SU-DHL-6 (cell line): ENCODE data around the gene FABP1.

Experiments used
- H2AFZ ChIP-seq: fragments of 200-600 bp; sonication (generic); 2 replicates; pipeline ENCODE4 v1.6.1; 2014; ENCODE audit warnings: low read depth, mild to moderate bottlenecking, moderate library complexity, mixed read lengths, antibody characterized with exemption, low read length; ENCODE audit not compliant: severe bottlenecking
- H3F3A ChIP-seq: fragments of 200-600 bp; shearing (Covaris generic); 2 replicates; pipeline ENCODE4 v1.6.0; 2016; ENCODE audit warnings: antibody characterized with exemption, mild to moderate bottlenecking; ENCODE audit not compliant: insufficient read depth
- H3K27ac ChIP-seq: fragments of 200-600 bp; sonication (generic); 2 replicates; pipeline ENCODE4 v1.5.1; 2016; ENCODE audit warnings: low read depth, mild to moderate bottlenecking, low read length, moderate library complexity, mixed read lengths
- H3K27me3 ChIP-seq: fragments of 200-600 bp; sonication (generic), shearing (Covaris generic); 2 replicates; pipeline ENCODE4 v1.6.0; 2014; ENCODE audit warnings: mild to moderate bottlenecking, low read length
- H3K36me3 ChIP-seq: fragments of 200-600 bp; sonication (generic); 2 replicates; pipeline ENCODE4 v1.6.1; 2014; ENCODE audit warnings: mild to moderate bottlenecking, low read length, mixed read lengths
- H3K4me2 ChIP-seq: fragments of 300-600, 200-600 bp; shearing (Covaris generic), sonication (generic); 2 replicates; pipeline ENCODE4 v1.6.0; 2014; ENCODE audit warnings: low read length, low read depth, mild to moderate bottlenecking; ENCODE audit not compliant: poor library complexity, severe bottlenecking
- H3K4me3 ChIP-seq: fragments of 200-600 bp; sonication (generic); 2 replicates; pipeline ENCODE4 v1.5.1; 2014; ENCODE audit warnings: antibody characterized with exemption, low read length, mild to moderate bottlenecking, mixed read lengths; ENCODE audit not compliant: insufficient read depth, poor library complexity, severe bottlenecking
- H3K79me2 ChIP-seq: fragments of 200-600 bp; sonication (generic); 2 replicates; pipeline ENCODE4 v1.6.1; 2014; ENCODE audit warnings: mild to moderate bottlenecking, low read length, moderate library complexity; ENCODE audit not compliant: insufficient read depth
- H3K9ac ChIP-seq: fragments of 200-600 bp; sonication (generic); 2 replicates; pipeline ENCODE4 v1.7.0; 2014; ENCODE audit warnings: mild to moderate bottlenecking, low read length
- H3K9me2 ChIP-seq: fragments of 200-600 bp; sonication (generic); replicated peaks from 2 replicates; pipeline ENCODE4 v1.6.1; 2014; ENCODE audit warnings: low read length; ENCODE audit not compliant: insufficient read depth
- H3K9me3 ChIP-seq: fragments of 200-600 bp; sonication (generic); 2 replicates; pipeline ENCODE4 v1.6.1; 2014; ENCODE audit warnings: low read length, mixed read lengths; ENCODE audit not compliant: insufficient read depth
- H4K20me1 ChIP-seq: fragments of 200-600 bp; sonication (generic); 2 replicates; pipeline ENCODE4 v1.6.1; 2014; ENCODE audit warnings: low read depth, mild to moderate bottlenecking, antibody characterized with exemption, low read length, moderate library complexity, mixed read lengths
- CTCF ChIP-seq: fragments of 200-600 bp; sonication (generic); IDR thresholded peaks from one replicate; pipeline ENCODE4 v1.5.1; 2017; ENCODE audit warnings: antibody characterized with exemption, mild to moderate bottlenecking, low read length, moderate library complexity; ENCODE audit not compliant: insufficient read depth, poor library complexity, severe bottlenecking
- EZH2phosphoT487 ChIP-seq: fragments of 200-600 bp; sonication (generic), shearing (Covaris generic); conservative IDR thresholded peaks from 2 replicates; pipeline ENCODE4 v1.6.1; 2018; ENCODE audit warnings: mild to moderate bottlenecking, antibody characterized with exemption, low read length, moderate library complexity, mixed read lengths

Gene FABP1

GRCh38 chr2:88092773-88093172 lies 35.1 kb downstream of the FABP1 start:
- no peaks in the 10 kb centered on the region for H3K79me2 ChIP-seq
- H3K27me3 ChIP-seq: no peaks in the 10 kb centered on the region
- no peak overlapping the region for H3K9ac ChIP-seq
- H4K20me1 ChIP-seq: no peaks in the 10 kb centered on the region
- no peaks in the 10 kb centered on the region for H3K9me3 ChIP-seq
- H3K36me3 ChIP-seq: no peaks in the 10 kb centered on the region
- no peak overlapping the region for H2AFZ ChIP-seq
- no peaks in the 10 kb centered on the region for H3K9me2 ChIP-seq
- no peak overlapping the region for H3K4me2 ChIP-seq
- no peak for TF ChIP-seq CTCF
- TF ChIP-seq EZH2phosphoT487: no peak
- no peak overlapping the region for H3K27ac ChIP-seq
- no peak overlapping the region for H3K4me3 ChIP-seq
- H3F3A ChIP-seq: no peaks in the 10 kb centered on the region

GRCh38 chr2:88091943-88092342 lies 35.9 kb downstream of the FABP1 start:
- TF ChIP-seq CTCF (no peak), EZH2phosphoT487 (no peak)
- H3K9me2 ChIP-seq: no peaks in the 10 kb centered on the region
- H3K9me3 ChIP-seq: no peaks in the 10 kb centered on the region
- no peaks in the 10 kb centered on the region for H4K20me1 ChIP-seq
- H3F3A ChIP-seq: no peaks in the 10 kb centered on the region
- H3K4me2 ChIP-seq: no peak overlapping the region
- H3K79me2 ChIP-seq: no peaks in the 10 kb centered on the region
- no peak overlapping the region for H3K4me3 ChIP-seq
- no peak overlapping the region for H3K9ac ChIP-seq
- H3K36me3 ChIP-seq: no peaks in the 10 kb centered on the region
- H2AFZ ChIP-seq: no peak overlapping the region
- H3K27ac ChIP-seq: no peak overlapping the region
- H3K27me3 ChIP-seq: no peaks in the 10 kb centered on the region

GRCh38 chr2:88090446-88091283 lies 37.2 kb downstream of the FABP1 start:
- Histone ChIP-seq H3K9ac (no peak overlapping the region), H3K4me3 (no peak overlapping the region), H3K79me2 (no peaks in the 10 kb centered on the region), H4K20me1 (no peaks in the 10 kb centered on the region), H3F3A (no peaks in the 10 kb centered on the region), H3K36me3 (no peaks in the 10 kb centered on the region), H3K9me2 (no peaks in the 10 kb centered on the region), H2AFZ (no peak overlapping the region), H3K9me3 (no peaks in the 10 kb centered on the region), H3K27ac (no peak overlapping the region), H3K27me3 (no peaks in the 10 kb centered on the region), H3K4me2 (no peak overlapping the region)
- no peak for TF ChIP-seq CTCF
- TF ChIP-seq EZH2phosphoT487: no peak
